Measurements from ENCODE around the gene SNRNP200.

The SNRNP200 gene

DNA sequence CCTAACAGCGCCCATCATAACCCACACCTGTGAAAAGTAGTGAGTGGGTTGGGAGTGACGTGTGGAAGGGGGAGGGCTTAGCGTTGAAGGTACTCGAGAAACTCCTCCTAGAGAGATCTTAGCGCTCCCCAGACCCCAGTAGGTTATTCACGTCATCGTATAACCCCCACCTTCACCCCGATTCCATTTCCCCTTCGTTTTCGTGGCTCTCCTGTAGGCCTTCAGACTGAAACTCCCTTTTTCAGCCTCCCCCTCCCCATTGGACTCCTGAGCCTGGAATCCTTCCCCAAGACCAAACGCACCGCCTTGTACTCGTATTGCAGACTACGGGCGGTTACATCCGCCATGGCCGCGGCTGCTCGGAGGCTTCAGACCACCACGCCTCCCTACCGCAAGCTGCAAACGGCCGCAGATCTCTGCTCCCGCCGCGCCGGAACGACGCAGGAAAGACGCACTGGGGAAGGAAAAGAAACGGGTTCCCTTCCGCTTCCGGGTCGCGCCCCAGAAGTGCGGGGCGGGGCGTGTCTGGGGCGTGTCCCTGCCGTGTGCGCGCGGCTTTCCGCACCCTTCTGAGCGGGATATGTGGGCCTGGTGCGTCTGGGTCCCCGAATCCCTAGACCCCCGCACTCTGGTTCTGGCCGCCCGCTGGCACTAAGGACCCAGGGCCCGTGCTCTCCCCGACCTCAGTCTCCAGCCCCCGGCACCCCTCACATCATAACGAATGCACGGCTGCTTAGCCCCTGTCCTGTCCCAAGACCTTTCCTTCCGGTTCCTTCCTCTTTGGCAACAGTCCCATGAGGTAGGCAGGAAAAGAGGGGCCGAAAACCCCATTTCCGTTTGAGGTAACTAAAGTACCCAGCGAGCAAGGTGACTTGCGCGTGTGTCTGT lies at the start of gene SNRNP200:
Gene SNRNP200 (minus strand): TSS at position 456 of the 888 bp plus-strand sequence. CDS start 109 bp downstream, at position 347.
- peaks cover 11% of the 10 kb centered on the region; the same call in 1 of the 2 replicates for H3K36me3 ChIP-seq (replicated peaks; ENCODE audit: insufficient read depth, low read length)
- peak within 1 kb of the TSS; percentile 87 for H3K9ac ChIP-seq (ENCODE audit: low read length)
- H4K20me1 ChIP-seq (ENCODE audit: insufficient read depth, low read length), result no peaks in the 10 kb centered on the region
- no peaks in the 10 kb centered on the region for H3K9me2 ChIP-seq (replicated peaks; ENCODE audit: insufficient read depth, low read length)
- H3K4me3 ChIP-seq (ENCODE audit: low read length), result peak within 1 kb of the TSS; percentile 85
- H3F3A ChIP-seq (ENCODE audit: insufficient read depth, low read length), result no peaks in the 10 kb centered on the region
- peak within 1 kb of the TSS; percentile 50; the same call in 1 of the 2 replicates for H3K27ac ChIP-seq (ENCODE audit: low read length)
- H2AFZ ChIP-seq (ENCODE audit: low read length), result peak within 1 kb of the TSS; percentile 57
- peaks cover 59% of the 10 kb centered on the region for H3K79me2 ChIP-seq (ENCODE audit: low read length)
- TF ChIP-seq EZH2phosphoT487 (IDR thresholded peaks at IDR 0.05; ENCODE audit: low read length) (no peak), EZH2 (optimal IDR thresholded peaks at IDR 0.05; ENCODE audit: low read depth, low read length) (no peak)
- TF ChIP-seq, protein P1, sequence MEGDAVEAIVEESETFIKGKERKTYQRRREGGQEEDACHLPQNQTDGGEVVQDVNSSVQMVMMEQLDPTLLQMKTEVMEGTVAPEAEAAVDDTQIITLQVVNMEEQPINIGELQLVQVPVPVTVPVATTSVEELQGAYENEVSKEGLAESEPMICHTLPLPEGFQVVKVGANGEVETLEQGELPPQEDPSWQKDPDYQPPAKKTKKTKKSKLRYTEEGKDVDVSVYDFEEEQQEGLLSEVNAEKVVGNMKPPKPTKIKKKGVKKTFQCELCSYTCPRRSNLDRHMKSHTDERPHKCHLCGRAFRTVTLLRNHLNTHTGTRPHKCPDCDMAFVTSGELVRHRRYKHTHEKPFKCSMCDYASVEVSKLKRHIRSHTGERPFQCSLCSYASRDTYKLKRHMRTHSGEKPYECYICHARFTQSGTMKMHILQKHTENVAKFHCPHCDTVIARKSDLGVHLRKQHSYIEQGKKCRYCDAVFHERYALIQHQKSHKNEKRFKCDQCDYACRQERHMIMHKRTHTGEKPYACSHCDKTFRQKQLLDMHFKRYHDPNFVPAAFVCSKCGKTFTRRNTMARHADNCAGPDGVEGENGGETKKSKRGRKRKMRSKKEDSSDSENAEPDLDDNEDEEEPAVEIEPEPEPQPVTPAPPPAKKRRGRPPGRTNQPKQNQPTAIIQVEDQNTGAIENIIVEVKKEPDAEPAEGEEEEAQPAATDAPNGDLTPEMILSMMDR (IDR thresholded peaks at IDR 0.05; ENCODE audit: low read length), result no peak
- H3K9me3 ChIP-seq (replicated peaks; ENCODE audit: insufficient read depth, low read length), result no peaks in the 10 kb centered on the region
- DNase-seq, result peak; percentile 91
- H3K4me1 ChIP-seq (ENCODE audit: low read length), result peaks cover 16% of the 10 kb centered on the region
- H3K27me3 ChIP-seq (replicated peaks; ENCODE audit: insufficient read depth, low read length), result no peaks in the 10 kb centered on the region
- H3K4me2 ChIP-seq (ENCODE audit: low read depth, low read length), result peak within 1 kb of the TSS; percentile 88

- Histone ChIP-seq H3F3A (ENCODE audit: insufficient read depth, low read length) (no peaks in the 10 kb centered on the region), H3K9me3 (replicated peaks; ENCODE audit: insufficient read depth, low read length) (no peaks in the 10 kb centered on the region), H3K27ac (ENCODE audit: low read length) (no peak overlapping the region), H2AFZ (ENCODE audit: low read length) (no peak overlapping the region), H3K36me3 (replicated peaks; ENCODE audit: insufficient read depth, low read length) (peaks cover 17% of the 10 kb centered on the region), H3K9ac (ENCODE audit: low read length) (no peak overlapping the region), H3K27me3 (replicated peaks; ENCODE audit: insufficient read depth, low read length) (no peaks in the 10 kb centered on the region), H3K9me2 (replicated peaks; ENCODE audit: insufficient read depth, low read length) (no peaks in the 10 kb centered on the region), H3K4me3 (ENCODE audit: low read length) (no peak overlapping the region), H3K4me2 (ENCODE audit: low read depth, low read length) (no peak overlapping the region), H3K4me1 (ENCODE audit: low read length) (no peaks in the 10 kb centered on the region), H4K20me1 (ENCODE audit: insufficient read depth, low read length) (no peaks in the 10 kb centered on the region), H3K79me2 (ENCODE audit: low read length) (no peaks in the 10 kb centered on the region)
- TF ChIP-seq EZH2phosphoT487 (IDR thresholded peaks at IDR 0.05; ENCODE audit: low read length) (no peak), EZH2 (optimal IDR thresholded peaks at IDR 0.05; ENCODE audit: low read depth, low read length) (no peak)
- TF ChIP-seq, protein P1 (IDR thresholded peaks at IDR 0.05; ENCODE audit: low read length), result no peak
- no peak for DNase-seq
Observed at GRCh38 chr2:96354492-96354891, 49.1 kb upstream of the SNRNP200 start.

- peaks cover 21% of the 10 kb centered on the region for H3K36me3 ChIP-seq (replicated peaks; ENCODE audit: insufficient read depth, low read length)
- no peak overlapping the region for H3K4me2 ChIP-seq (ENCODE audit: low read depth, low read length)
- no peaks in the 10 kb centered on the region for H3K27me3 ChIP-seq (replicated peaks; ENCODE audit: insufficient read depth, low read length)
- no peak overlapping the region for H3K27ac ChIP-seq (ENCODE audit: low read length)
- H2AFZ ChIP-seq (ENCODE audit: low read length), result no peak overlapping the region
- no peak for DNase-seq
- no peaks in the 10 kb centered on the region for H3K79me2 ChIP-seq (ENCODE audit: low read length)
- H3F3A ChIP-seq (ENCODE audit: insufficient read depth, low read length), result no peaks in the 10 kb centered on the region
- no peaks in the 10 kb centered on the region for H3K9me2 ChIP-seq (replicated peaks; ENCODE audit: insufficient read depth, low read length)
- no peak overlapping the region for H3K9ac ChIP-seq (ENCODE audit: low read length)
- H4K20me1 ChIP-seq (ENCODE audit: insufficient read depth, low read length), result no peaks in the 10 kb centered on the region
- no peaks in the 10 kb centered on the region for H3K9me3 ChIP-seq (replicated peaks; ENCODE audit: insufficient read depth, low read length)
- H3K4me1 ChIP-seq (ENCODE audit: low read length), result no peaks in the 10 kb centered on the region
- no peak overlapping the region for H3K4me3 ChIP-seq (ENCODE audit: low read length)
- TF ChIP-seq EZH2 (optimal IDR thresholded peaks at IDR 0.05; ENCODE audit: low read depth, low read length) (no peak), EZH2phosphoT487 (IDR thresholded peaks at IDR 0.05; ENCODE audit: low read length) (no peak)
- TF ChIP-seq, protein P1 (IDR thresholded peaks at IDR 0.05; ENCODE audit: low read length), result no peak
Observed at GRCh38 chr2:96353606-96354101, 48.3 kb upstream of the SNRNP200 start.
